Measurements from ENCODE around the gene ZBTB16. TPM values are rescaled to one million over a fixed set of nuclear protein-coding genes. Genes with fewer than 3 reads are reported as not detected.
A peak's percentile ranks its signal among the peaks of the same experiment; 100 is the strongest.

Gene ZBTB16
- total RNA-seq, 3 donors from 2014 or later = 4.9 to 82.1 (median 48.8) TPM

DNA sequence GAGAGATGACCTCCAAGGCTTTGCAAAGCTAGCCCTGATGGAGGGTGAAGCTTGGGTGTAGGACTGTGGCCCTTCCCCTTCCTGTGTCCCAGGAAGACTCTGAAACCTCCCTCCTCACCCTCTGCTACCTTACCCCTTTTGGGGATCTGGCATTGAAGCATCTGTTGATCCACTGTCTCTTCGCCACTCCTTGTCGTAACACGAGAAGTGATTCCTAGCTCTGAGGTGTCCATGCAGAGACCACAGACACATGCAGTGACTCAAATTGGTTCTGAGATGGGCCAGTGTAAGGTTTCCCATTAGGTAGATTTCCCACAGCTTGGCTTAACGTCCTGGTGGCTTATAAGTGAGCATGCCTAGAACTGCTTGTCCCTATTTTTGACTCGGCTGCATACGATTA is 101.4 kb downstream of the ZBTB16 start:
- ATAC-seq (no peak), DNase-seq (no peak)
- H3K4me1 ChIP-seq (ENCODE audit: low read depth) = peaks cover 72% of the 10 kb centered on the region
- no peak overlapping the region for H3K4me3 ChIP-seq
- TF ChIP-seq, protein P1, sequence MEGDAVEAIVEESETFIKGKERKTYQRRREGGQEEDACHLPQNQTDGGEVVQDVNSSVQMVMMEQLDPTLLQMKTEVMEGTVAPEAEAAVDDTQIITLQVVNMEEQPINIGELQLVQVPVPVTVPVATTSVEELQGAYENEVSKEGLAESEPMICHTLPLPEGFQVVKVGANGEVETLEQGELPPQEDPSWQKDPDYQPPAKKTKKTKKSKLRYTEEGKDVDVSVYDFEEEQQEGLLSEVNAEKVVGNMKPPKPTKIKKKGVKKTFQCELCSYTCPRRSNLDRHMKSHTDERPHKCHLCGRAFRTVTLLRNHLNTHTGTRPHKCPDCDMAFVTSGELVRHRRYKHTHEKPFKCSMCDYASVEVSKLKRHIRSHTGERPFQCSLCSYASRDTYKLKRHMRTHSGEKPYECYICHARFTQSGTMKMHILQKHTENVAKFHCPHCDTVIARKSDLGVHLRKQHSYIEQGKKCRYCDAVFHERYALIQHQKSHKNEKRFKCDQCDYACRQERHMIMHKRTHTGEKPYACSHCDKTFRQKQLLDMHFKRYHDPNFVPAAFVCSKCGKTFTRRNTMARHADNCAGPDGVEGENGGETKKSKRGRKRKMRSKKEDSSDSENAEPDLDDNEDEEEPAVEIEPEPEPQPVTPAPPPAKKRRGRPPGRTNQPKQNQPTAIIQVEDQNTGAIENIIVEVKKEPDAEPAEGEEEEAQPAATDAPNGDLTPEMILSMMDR (IDR thresholded peaks at IDR 0.05) = no peak
- H3K9me3 ChIP-seq = no peaks in the 10 kb centered on the region
- intact Hi-C loops (cut with DNase I, micrococcal nuclease) = loop anchor here in 1 of 2 donors (10.0 kb wide), 1 partner anchor 96 kb away; no protein-coding TSS in a partner anchor
- H3K36me3 ChIP-seq (ENCODE audit: low read depth) = no peaks in the 10 kb centered on the region

DNA sequence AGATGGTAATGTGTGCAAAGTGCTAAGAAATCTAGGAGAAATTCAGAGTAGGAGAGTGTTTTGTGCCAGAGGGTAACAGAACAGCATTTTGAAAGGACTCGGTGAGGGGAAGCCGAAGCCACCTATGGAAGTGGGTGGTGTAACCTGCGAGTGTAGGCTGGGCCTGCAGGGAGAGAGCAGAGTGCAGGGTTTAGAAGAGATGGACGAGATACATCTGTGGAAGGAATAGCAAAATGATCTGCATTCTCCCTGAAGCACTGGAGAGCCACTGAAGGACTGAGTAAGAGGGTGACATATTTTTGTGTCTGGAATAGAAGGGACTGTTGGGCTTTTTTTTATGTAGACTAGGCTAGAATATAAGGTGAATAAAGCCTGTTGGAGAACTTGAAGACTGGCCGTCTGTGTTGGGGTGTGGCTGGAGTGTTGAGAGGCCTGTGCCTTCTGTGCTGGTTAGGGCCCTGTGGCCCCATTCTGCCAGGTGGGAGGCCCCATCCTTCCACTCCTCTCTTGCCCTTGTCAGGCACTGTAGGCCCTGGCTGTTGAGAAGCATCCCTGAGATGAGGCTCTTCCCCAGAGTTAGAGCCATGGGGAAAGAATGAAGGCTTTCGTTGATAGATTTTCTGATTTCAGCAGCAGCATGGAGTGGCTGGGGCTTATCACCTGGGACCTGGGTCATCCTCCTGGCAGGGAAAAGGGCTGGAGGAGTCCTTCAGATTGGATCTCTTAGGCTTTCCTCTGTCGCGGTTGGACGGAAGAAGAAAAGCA is 102.2 kb downstream of the ZBTB16 start:
- H3K4me1 ChIP-seq (ENCODE audit: low read depth) = peaks cover 72% of the 10 kb centered on the region
- H3K36me3 ChIP-seq (ENCODE audit: low read depth) = no peaks in the 10 kb centered on the region
- intact Hi-C loops (cut with DNase I, micrococcal nuclease) = loop anchor here in 1 of 2 donors (10.0 kb wide), 1 partner anchor 97 kb away; no protein-coding TSS in a partner anchor
- H3K4me3 ChIP-seq = no peak overlapping the region
- no peaks in the 10 kb centered on the region for H3K9me3 ChIP-seq
- DNase-seq (no peak), ATAC-seq (no peak)
- TF ChIP-seq, protein P1 (IDR thresholded peaks at IDR 0.05) = no peak

DNA sequence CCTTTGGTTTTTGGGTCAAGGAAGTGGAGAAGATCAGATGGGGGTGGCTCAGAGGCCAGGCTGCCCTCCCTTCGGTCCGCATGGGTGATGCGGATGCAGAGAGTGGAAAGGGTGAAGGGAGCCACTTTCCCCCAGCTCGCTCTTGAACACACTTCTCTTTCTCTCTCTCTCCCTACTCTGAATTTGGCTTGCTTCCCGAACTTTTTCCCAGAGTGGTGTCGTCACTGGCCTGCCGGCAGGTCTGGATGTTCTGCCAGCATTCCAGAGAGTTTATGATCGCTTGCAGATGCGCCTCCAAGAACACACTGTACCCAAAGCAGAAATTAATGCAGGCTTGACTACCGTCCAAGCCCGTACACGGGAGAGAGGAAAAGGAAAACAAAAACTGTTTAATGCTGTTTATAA is 103.2 kb downstream of the ZBTB16 start:
- peak; percentile 79 to 87 (median 83) for DNase-seq
- intact Hi-C loops (cut with DNase I, micrococcal nuclease) = loop anchor here in 1 of 2 donors (10.0 kb wide), 1 partner anchor 98 kb away; no protein-coding TSS in a partner anchor
- Histone ChIP-seq H3K36me3 (ENCODE audit: low read depth) (no peaks in the 10 kb centered on the region), H3K4me3 (no peak overlapping the region), H3K9me3 (no peaks in the 10 kb centered on the region), H3K4me1 (ENCODE audit: low read depth) (peaks cover 80% of the 10 kb centered on the region)
- peak; percentile 76 for ATAC-seq
- TF ChIP-seq, protein P1 (IDR thresholded peaks at IDR 0.05) = no peak

DNA sequence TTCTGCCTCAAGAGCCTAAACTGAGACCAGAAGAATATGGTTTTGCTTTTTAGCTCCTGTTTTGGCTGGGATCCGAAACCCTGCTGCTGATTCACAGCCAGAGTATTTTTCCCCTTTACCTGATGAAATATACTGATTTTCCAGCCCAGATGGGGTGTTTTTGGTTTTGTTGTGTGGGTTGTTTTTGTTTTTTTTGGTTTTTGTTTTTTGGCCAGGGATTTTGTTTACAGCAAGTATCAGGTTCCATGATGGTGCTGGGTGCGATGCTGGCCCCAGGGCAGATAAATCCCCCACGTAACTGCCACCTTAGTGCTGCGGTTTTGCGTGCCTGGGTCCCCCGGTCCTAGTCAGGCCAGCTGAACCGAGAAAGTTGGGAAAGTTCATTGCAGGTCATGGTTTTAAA is 103.7 kb downstream of the ZBTB16 start:
- TF ChIP-seq, protein P1 (IDR thresholded peaks at IDR 0.05) = no peak
- intact Hi-C loops (cut with DNase I, micrococcal nuclease) = loop anchor here in 1 of 2 donors (10.0 kb wide), 1 partner anchor 98 kb away; no protein-coding TSS in a partner anchor
- H3K4me3 ChIP-seq = no peak overlapping the region
- ATAC-seq (no peak), DNase-seq (no peak)
- H3K4me1 ChIP-seq (ENCODE audit: low read depth) = peaks cover 81% of the 10 kb centered on the region
- no peaks in the 10 kb centered on the region for H3K9me3 ChIP-seq
- no peaks in the 10 kb centered on the region for H3K36me3 ChIP-seq (ENCODE audit: low read depth)

DNA sequence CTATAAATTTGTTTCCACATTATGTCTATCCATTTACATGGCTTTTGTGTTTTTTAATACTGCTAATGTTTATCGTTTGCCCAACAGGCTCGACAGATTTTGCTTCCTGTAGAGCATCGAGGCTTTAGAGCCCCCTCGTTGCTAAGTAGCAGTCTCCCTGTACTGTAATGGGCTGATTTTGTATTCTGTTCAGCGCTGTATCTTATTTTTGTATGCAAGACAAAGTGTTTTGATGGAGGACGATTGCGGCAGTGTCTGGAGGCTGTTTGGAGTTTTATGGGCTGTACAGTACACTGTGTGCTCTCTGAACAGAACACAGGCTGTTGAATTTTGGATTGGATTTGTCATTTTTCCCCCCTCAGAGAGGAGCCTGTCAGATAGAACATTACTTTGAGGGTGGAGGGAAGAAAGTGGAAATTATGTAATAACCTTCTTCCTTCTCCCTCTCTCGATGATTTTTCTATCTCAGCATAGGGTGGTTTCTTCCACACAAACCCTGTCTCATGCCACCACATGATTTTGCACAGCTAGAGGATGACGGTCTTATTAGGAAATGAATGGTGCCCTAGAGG is 104.4 kb downstream of the ZBTB16 start:
- ATAC-seq (peak; percentile 1), DNase-seq (no peak)
- no peaks in the 10 kb centered on the region for H3K9me3 ChIP-seq
- no peaks in the 10 kb centered on the region for H3K36me3 ChIP-seq (ENCODE audit: low read depth)
- TF ChIP-seq, protein P1 (IDR thresholded peaks at IDR 0.05) = no peak
- no peak overlapping the region for H3K4me3 ChIP-seq
- H3K4me1 ChIP-seq (ENCODE audit: low read depth) = peaks cover 86% of the 10 kb centered on the region
- intact Hi-C loops (cut with DNase I, micrococcal nuclease) = loop anchor here in 1 of 2 donors (10.0 kb wide), 1 partner anchor 99 kb away; no protein-coding TSS in a partner anchor

Data from mucosa of descending colon (tissue), 3 donors.